GM18502 (cell line): ENCODE measurements around the gene UGT2B11.
"Not testable (repeated sequence)": the region's sequence is repeated elsewhere in the genome, so short reads cannot be mapped to it uniquely, and the experiment has no call there.

Source experiments
- ATAC-seq: cut with Tn5 transposase; IDR thresholded peaks from one replicate; pipeline ENCODE4 v1.9.1; 2021; ENCODE audit warnings: mild to moderate bottlenecking; ENCODE audit not compliant: unreplicated experiment, poor library complexity

UGT2B11 gene

GRCh38 chr4:69170233-69171134, 44.1 kb downstream of the UGT2B11 start:
- peak; percentile 86 for ATAC-seq

GRCh38 chr4:69169171-69169570, 45.4 kb downstream of the UGT2B11 start:
- not testable (repeated sequence) for ATAC-seq

DNA sequence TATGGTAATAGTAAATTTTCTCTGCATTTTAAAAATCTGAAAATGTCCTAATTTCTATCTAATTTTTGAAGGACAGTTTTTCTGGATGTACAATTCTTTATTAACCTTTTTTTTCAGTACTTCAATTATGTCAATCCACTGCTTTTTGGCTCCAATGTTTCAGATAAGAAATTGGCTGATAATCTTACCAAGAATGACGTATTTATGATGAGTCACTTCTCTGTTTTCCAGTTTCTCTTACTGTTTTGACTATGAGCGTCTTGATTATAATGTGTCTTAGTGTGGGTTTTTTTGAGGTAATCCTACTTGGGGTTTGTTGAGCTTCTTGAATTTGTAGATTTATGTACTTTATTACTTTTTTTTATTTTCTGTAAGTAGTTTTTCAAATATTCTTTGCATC, 47.2 kb downstream of the UGT2B11 start:
- no peak for ATAC-seq

DNA sequence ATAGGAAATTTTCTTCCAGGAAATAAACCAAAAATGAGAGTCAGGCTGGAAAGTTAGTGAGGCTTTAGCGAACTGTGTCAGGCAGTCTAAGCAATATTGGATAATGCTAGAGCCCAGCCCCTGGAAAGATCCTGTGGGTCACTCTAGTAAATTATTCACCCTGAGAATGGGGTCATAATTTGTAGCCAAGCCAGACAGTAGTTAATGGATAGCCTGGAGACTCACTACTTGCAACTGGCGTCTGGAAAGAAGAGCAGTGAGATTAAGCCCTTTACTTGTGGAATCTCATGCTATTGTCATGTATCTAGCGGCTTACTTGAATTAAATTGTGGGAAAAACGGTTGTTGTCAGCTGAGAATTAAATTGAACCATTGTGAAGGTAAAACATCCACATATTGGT, 48.2 kb downstream of the UGT2B11 start:
- ATAC-seq: not testable (repeated sequence)

GRCh38 chr4:69165707-69166106, 48.8 kb downstream of the UGT2B11 start:
- ATAC-seq: not testable (repeated sequence)

- no peak for ATAC-seq
Observed at GRCh38 chr4:69156913-69157312, 57.6 kb downstream of the UGT2B11 start.

- ATAC-seq: no peak
Observed at GRCh38 chr4:69154021-69154420, 60.5 kb downstream of the UGT2B11 start.
